Spleen (tissue), 7 donors: ENCODE data around the gene TOMM20.

ENCODE experiments used
- POLR2A ChIP-seq, 3 donors: fragments of 450-650 bp; IDR thresholded peaks; one replicate each; pipeline ENCODE4 v1.5.1; 2017; ENCODE audit warnings: antibody characterized with exemption in 3 of 3, mild to moderate bottlenecking in 1 of 3
- POLR2AphosphoS5 ChIP-seq, 3 donors: sonication (generic); formaldehyde crosslinking; IDR thresholded peaks; one replicate each; pipeline ENCODE4 v1.5.1; 2017; ENCODE audit warnings: antibody characterized with exemption in 3 of 3
- TF ChIP-seq, protein P1 (sequence below), 11 experiments: fragments of 200-600 bp in 7 of 11; fragments of 450-650 bp in 4 of 11; sonication (generic) in 4 of 11; IDR thresholded peaks in 8 of 11; conservative IDR thresholded peaks in 3 of 11; 1 replicate in 7 of 11; 2 replicates in 4 of 11; pipeline versions ENCODE4 v1.4.0 to v1.8.0; 2016 to 2021; ENCODE audit warnings: antibody characterized with exemption in 11 of 11, inconsistent platforms in 4 of 11, mild to moderate bottlenecking in 1 of 11
- donor health status: DM: no; HTN: no; CAD: no; lungs with moderate emphysema.
- donor health status: DM: no; HTN: no; CAD: no.
- donor health status: DM: no; HTN: no; CAD: no.

DNA sequence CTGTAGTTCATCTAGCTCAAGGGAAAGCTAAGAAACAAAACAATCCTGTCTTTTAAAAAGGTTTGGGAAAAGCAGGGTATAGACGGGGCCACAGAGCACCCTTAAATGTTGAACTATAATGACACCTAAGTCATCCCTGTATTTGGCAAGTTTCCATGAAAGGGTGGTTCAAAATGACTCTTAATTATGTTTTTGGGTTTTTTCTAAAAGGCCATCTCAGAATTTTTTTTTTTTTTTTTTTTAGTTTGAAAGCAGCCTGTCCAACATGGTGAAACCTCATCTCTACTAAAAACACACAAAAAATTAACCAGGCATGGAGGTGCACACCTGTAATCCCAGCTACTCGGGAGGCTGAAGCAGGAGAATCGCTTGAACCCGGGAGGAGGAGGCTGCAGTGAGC lies 22.2 kb downstream of the TOMM20 start:
- no peak for TF ChIP-seq POLR2AphosphoS5 (IDR thresholded peaks at IDR 0.05)
- TF ChIP-seq, protein P1, sequence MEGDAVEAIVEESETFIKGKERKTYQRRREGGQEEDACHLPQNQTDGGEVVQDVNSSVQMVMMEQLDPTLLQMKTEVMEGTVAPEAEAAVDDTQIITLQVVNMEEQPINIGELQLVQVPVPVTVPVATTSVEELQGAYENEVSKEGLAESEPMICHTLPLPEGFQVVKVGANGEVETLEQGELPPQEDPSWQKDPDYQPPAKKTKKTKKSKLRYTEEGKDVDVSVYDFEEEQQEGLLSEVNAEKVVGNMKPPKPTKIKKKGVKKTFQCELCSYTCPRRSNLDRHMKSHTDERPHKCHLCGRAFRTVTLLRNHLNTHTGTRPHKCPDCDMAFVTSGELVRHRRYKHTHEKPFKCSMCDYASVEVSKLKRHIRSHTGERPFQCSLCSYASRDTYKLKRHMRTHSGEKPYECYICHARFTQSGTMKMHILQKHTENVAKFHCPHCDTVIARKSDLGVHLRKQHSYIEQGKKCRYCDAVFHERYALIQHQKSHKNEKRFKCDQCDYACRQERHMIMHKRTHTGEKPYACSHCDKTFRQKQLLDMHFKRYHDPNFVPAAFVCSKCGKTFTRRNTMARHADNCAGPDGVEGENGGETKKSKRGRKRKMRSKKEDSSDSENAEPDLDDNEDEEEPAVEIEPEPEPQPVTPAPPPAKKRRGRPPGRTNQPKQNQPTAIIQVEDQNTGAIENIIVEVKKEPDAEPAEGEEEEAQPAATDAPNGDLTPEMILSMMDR (IDR thresholded peaks at IDR 0.05 in 8 of 11, conservative IDR thresholded peaks at IDR 0.05 in 3 of 11), result no peak
- TF ChIP-seq POLR2A (IDR thresholded peaks at IDR 0.05), result no peak
